K562 (cell line): ENCODE results near the gene ETFBKMT. TPM values are rescaled to one million over a fixed set of nuclear protein-coding genes. Genes with fewer than 3 reads are reported as not detected.
A peak's percentile ranks its signal among the peaks of the same experiment; 100 is the strongest.
"Not testable (repeated sequence)": the region's sequence is repeated elsewhere in the genome, so short reads cannot be mapped to it uniquely, and the experiment has no call there.

ENCODE experiments used
- ATAC-seq: fragments of 200-7000 bp; cut with Tn5 transposase; 3 replicates; pipeline ENCODE4 v1.9.1; 2020; ENCODE audit warnings: moderate library complexity
- BruUV-seq: library from RNA; stranded (reverse); fragments of 400-500 nt; replicated peaks from 2 replicates; lab custom pipeline; 2021; lab: Mats Ljungman, UMichigan
- CTCF ChIA-PET: fragments of 300-600 bp; formaldehyde crosslinking; extraction: SDS; loops from one replicate; lab custom pipeline; 2021; ENCODE audit warnings: low intra/inter-chr PET ratio; lab: Yijun Ruan, JAX
- POLR2A ChIA-PET: fragments of 300-600, 350-650 bp; sonication (Branson Sonifier 250); formaldehyde crosslinking; extraction: SDS; loops from one replicate; lab custom pipeline; 2021; ENCODE audit warnings: antibody characterized with exemption, inconsistent platforms; lab: Yijun Ruan, JAX
- DNase-seq, 4 experiments: peaks; one replicate each; pipeline versions ENCODE4 v3.0.0 to v3.0.0-alpha.2; 2011 to 2018; ENCODE audit warnings: low spot score in 3 of 4, mixed read lengths in 3 of 4; ENCODE audit errors: extremely low read depth in 1 of 4
- FAIRE-seq: peaks from 2 replicates; lab custom pipeline; 2011; peaks lifted over from hg19 to GRCh38; lab: Jason Lieb, UNC
- H2AFZ ChIP-seq: 2 replicates; pipeline ENCODE4 v1.6.0; 2011; ENCODE audit warnings: low read depth, low read length, control low read depth, inconsistent platforms
- H3K27ac ChIP-seq: fragments of 200-600 bp; 3 replicates; pipeline ENCODE4 v1.8.0; 2011; ENCODE audit warnings: low read depth, mild to moderate bottlenecking, control low read depth, inconsistent platforms, low read length, moderate library complexity, mixed read lengths; ENCODE audit errors: extremely low read depth
- H3K27me3 ChIP-seq, 2 experiments: fragments of 300-600 bp in 1 of 2; 2 replicates in 1 of 2; 3 replicates in 1 of 2; pipeline versions ENCODE4 v1.6.0 to v1.8.0; 2011; ENCODE audit warnings: inconsistent platforms in 2 of 2, low read length in 2 of 2, mild to moderate bottlenecking in 1 of 2, mixed read lengths in 1 of 2, moderate library complexity in 1 of 2; ENCODE audit not compliant: control insufficient read depth in 2 of 2, insufficient read depth in 2 of 2
- H3K36me3 ChIP-seq: fragments of 300-600 bp; 3 replicates; pipeline ENCODE4 v1.8.0; 2011; ENCODE audit warnings: mild to moderate bottlenecking, low read length, inconsistent platforms; ENCODE audit not compliant: control insufficient read depth, insufficient read depth
- H3K4me1 ChIP-seq, 2 experiments: fragments of 200-600 bp in 1 of 2; replicated peaks in 1 of 2; 2 replicates in 1 of 2; 3 replicates in 1 of 2; pipeline versions ENCODE4 v1.5.1 to v1.8.0; 2011; ENCODE audit warnings: inconsistent platforms in 2 of 2, low read length in 2 of 2, mild to moderate bottlenecking in 1 of 2, mixed read lengths in 1 of 2, moderate library complexity in 1 of 2; ENCODE audit not compliant: control insufficient read depth in 2 of 2, insufficient read depth in 2 of 2
- H3K4me2 ChIP-seq: 2 replicates; pipeline ENCODE4 v1.6.1; 2011; ENCODE audit warnings: low read length, control low read depth, inconsistent platforms, mixed read lengths; ENCODE audit not compliant: insufficient read depth
- H3K4me3 ChIP-seq: fragments of 200-600 bp; sonication (generic), shearing (Covaris generic); 2 replicates; pipeline ENCODE4 v1.5.1; 2016; ENCODE audit warnings: control low read depth, inconsistent platforms
- H3K79me2 ChIP-seq: fragments of 200-600 bp; 3 replicates; pipeline ENCODE4 v1.8.0; 2011; ENCODE audit warnings: low read length, inconsistent platforms; ENCODE audit not compliant: control insufficient read depth, insufficient read depth
- H3K9ac ChIP-seq, 2 experiments: 2 replicates each; pipeline versions ENCODE4 v1.6.0 to v1.6.1; 2011; ENCODE audit warnings: low read depth in 2 of 2, low read length in 2 of 2, control low read depth in 1 of 2, inconsistent platforms in 1 of 2, mild to moderate bottlenecking in 1 of 2, mixed read lengths in 1 of 2; ENCODE audit not compliant: insufficient read depth in 1 of 2
- H3K9me1 ChIP-seq: one replicate; pipeline ENCODE4 v1.6.0; 2011; ENCODE audit warnings: inconsistent platforms, mild to moderate bottlenecking, low read length, moderate library complexity; ENCODE audit not compliant: control insufficient read depth, insufficient read depth
- H3K9me3 ChIP-seq: replicated peaks from 2 replicates; pipeline ENCODE4 v1.5.1; 2011; ENCODE audit warnings: low read depth, low read length, inconsistent platforms; ENCODE audit not compliant: control insufficient read depth, insufficient read depth
- H4K20me1 ChIP-seq: replicated peaks from 2 replicates; pipeline ENCODE4 v1.6.1; 2011; ENCODE audit warnings: low read length, inconsistent platforms, mixed read lengths; ENCODE audit not compliant: control insufficient read depth, insufficient read depth
- ADNP ChIP-seq: fragments of 200-800 bp; sonication (Bioruptor generic); IDR thresholded peaks from 2 replicates; pipeline ENCODE4 v1.6.1; 2016; ENCODE audit warnings: missing genetic modification characterization, missing compliant biosample characterization
- ARNT ChIP-seq, 2 experiments: fragments of 450-650 bp; IDR thresholded peaks; 2 replicates each; pipeline ENCODE4 v1.6.1; 2016; ENCODE audit warnings: mild to moderate bottlenecking in 1 of 2
- BCOR ChIP-seq: fragments of 450-650 bp; IDR thresholded peaks from 2 replicates; pipeline ENCODE4 v1.6.1; 2016
- BRD9 ChIP-seq: fragments of 450-650 bp; IDR thresholded peaks from 2 replicates; pipeline ENCODE4 v1.6.1; 2018; ENCODE audit warnings: low read depth; ENCODE audit not compliant: partially characterized antibody
- CC2D1A ChIP-seq: fragments of 450-650 bp; IDR thresholded peaks from 2 replicates; pipeline ENCODE4 v1.6.1; 2017; ENCODE audit warnings: mild to moderate bottlenecking
- EP400 ChIP-seq: fragments of 450-650 bp; IDR thresholded peaks from 2 replicates; pipeline ENCODE4 v1.6.1; 2017; ENCODE audit warnings: antibody characterized with exemption, mild to moderate bottlenecking, moderate library complexity
- FOXK2 ChIP-seq, 2 experiments: fragments of 450-650 bp; IDR thresholded peaks in 1 of 2; conservative IDR thresholded peaks in 1 of 2; 2 replicates each; pipeline ENCODE4 v1.6.1; 2016; ENCODE audit warnings: low read depth in 2 of 2, mild to moderate bottlenecking in 1 of 2
- HDAC1 ChIP-seq, 2 experiments: fragments of 450-650 bp; IDR thresholded peaks; 2 replicates each; pipeline ENCODE4 v1.6.1; 2016 to 2017; ENCODE audit warnings: inconsistent platforms in 1 of 2, mild to moderate bottlenecking in 1 of 2, moderate library complexity in 1 of 2
- L3MBTL2 ChIP-seq: fragments of 450-650 bp; IDR thresholded peaks from 2 replicates; pipeline ENCODE4 v1.6.1; 2016; ENCODE audit warnings: mild to moderate bottlenecking, moderate library complexity
- LARP7 ChIP-seq: fragments of 450-650 bp; IDR thresholded peaks from 2 replicates; pipeline ENCODE4 v1.6.1; 2016
- LCOR ChIP-seq: sonication (generic); formaldehyde crosslinking; IDR thresholded peaks from 2 replicates; pipeline ENCODE4 v1.8.0; 2022; ENCODE audit warnings: mild to moderate bottlenecking, missing genetic modification reagents
- POLR2A ChIP-seq: fragments of 450-650 bp; conservative IDR thresholded peaks from 2 replicates; pipeline ENCODE4 v1.6.1; 2016
- SMARCA5 ChIP-seq: fragments of 450-650 bp; IDR thresholded peaks from 2 replicates; pipeline ENCODE4 v1.6.1; 2016
- SUPT5H ChIP-seq: fragments of 450-650 bp; IDR thresholded peaks from 2 replicates; pipeline ENCODE4 v1.6.1; 2016
- ZNF586 ChIP-seq: fragments of 450-650 bp; formaldehyde crosslinking; conservative IDR thresholded peaks from 2 replicates; pipeline ENCODE4 v1.4.0; 2020; ENCODE audit warnings: mild to moderate bottlenecking, moderate library complexity
- WGBS: fragments of 100-300 bp; shearing (Covaris generic); methylation state at CpG from one replicate; pipeline ENCODE4 v1.1.6; 2016; ENCODE audit warnings: low coverage, mixed read lengths; ENCODE audit not compliant: insufficient coverage; ENCODE audit errors: missing lambda C conversion rate; 5-methylcytosine and 5-hydroxymethylcytosine counted together
- in situ Hi-C: fragments of 300-500 bp; cut with MboI; formaldehyde crosslinking; loops from 4 replicates; pipeline ENCODE4 v1.15.0; 2018; ENCODE audit warnings: inconsistent platforms, mixed read lengths
- intact Hi-C: fragments of 100-400 bp; cut with micrococcal nuclease; formaldehyde crosslinking; loops from 2 replicates; pipeline ENCODE4 v1.14.2; 2022
- polyA plus RNA-seq, 8 experiments: library from polyadenylated mRNA; depleted of rRNA in 4 of 8; stranded (reverse) in 5 of 8; unstranded in 3 of 8; fragments of >200 nt; fragmentation: Nextera tagmentation in 2 of 8; fragmentation: Illumina TruSeq in 1 of 8; extraction: Ambion mirVana in 2 of 8; extraction: Trizol in 1 of 8; gene quantifications; 2 replicates each; pipeline versions ENCODE4 v1.2.1 to v1.2.3, GENCODE V29; 2011 to 2014; ENCODE audit warnings: inconsistent platforms in 1 of 8, missing spikeins in 1 of 8
- total RNA-seq, 7 experiments: library from RNA; depleted of rRNA in 6 of 7; stranded (reverse); fragments of >200 nt in 6 of 7; fragmentation: Illumina TruSeq in 2 of 7; extraction: Trizol in 2 of 7; gene quantifications; 2 replicates each; pipeline versions ENCODE4 v1.2.1 to v1.2.3, GENCODE V29; 2011 to 2021; ENCODE audit warnings: low replicate concordance in 1 of 7
- TF ChIP-seq, protein P1 (sequence below), 2 experiments: fragments of 450-650 bp in 1 of 2; sonication (generic) in 1 of 2; formaldehyde crosslinking in 1 of 2; IDR thresholded peaks in 1 of 2; conservative IDR thresholded peaks in 1 of 2; 2 replicates each; pipeline versions ENCODE4 v1.6.1 to v1.8.1; 2016 to 2023; ENCODE audit warnings: mild to moderate bottlenecking in 2 of 2, moderate library complexity in 2 of 2, inconsistent platforms in 1 of 2, missing genetic modification reagents in 1 of 2
- TF ChIP-seq, protein P2 (sequence below): fragments of 450-650 bp; IDR thresholded peaks from 2 replicates; pipeline ENCODE4 v1.6.1; 2016; ENCODE audit warnings: antibody characterized with exemption
- TF ChIP-seq, protein P3 (sequence below): fragments of 450-650 bp; IDR thresholded peaks from 2 replicates; pipeline ENCODE4 v1.6.1; 2016; ENCODE audit warnings: borderline replicate concordance

Gene ETFBKMT
- total and polyA plus RNA-seq, 9 of the 15 experiments (the other 6 are each of a cell fraction or from before 2014, with no cell fraction given) = 0.18 to 1.7 (median 0.96) TPM

DNA sequence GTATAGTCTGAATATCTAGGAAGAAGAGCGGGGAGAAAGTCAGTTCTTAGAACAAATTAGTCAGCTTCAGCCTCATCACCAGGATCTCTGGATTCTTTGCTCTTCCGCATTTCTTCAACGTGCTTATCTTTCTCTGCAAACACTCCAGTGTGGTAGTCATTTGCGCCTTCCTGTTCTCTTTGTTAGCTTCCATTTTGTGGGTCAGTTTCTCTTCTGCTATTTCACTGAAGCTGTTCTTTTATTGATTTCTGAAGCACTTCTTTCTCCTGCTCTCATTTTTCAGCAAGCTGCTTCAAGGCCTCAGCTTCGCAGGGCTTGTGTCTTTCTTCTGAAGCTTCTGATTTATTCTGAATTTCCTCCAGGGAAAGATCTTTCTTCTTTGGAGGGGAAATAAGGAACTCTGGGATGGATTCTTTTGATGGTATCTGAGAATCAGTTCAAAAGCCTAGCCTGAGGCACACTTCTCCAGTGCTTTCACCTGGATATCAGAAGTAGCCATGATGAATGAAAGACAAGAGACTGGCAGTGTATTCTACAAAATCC is 55.9 kb downstream of the ETFBKMT start (continued):
- TF ChIP-seq, protein P1, sequence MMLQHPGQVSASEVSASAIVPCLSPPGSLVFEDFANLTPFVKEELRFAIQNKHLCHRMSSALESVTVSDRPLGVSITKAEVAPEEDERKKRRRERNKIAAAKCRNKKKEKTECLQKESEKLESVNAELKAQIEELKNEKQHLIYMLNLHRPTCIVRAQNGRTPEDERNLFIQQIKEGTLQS (IDR thresholded peaks at IDR 0.05) = peak; percentile 76
- TF ChIP-seq, protein P1 (CRISPR knock-in tag; conservative IDR thresholded peaks at IDR 0.05) = no peak
- TF ChIP-seq ADNP (tag) (peak; percentile 38; the same call in 1 of the 2 replicates), ZNF586 (CRISPR knock-in tag) (no peak), LCOR (no peak)
- TF ChIP-seq, protein P2, sequence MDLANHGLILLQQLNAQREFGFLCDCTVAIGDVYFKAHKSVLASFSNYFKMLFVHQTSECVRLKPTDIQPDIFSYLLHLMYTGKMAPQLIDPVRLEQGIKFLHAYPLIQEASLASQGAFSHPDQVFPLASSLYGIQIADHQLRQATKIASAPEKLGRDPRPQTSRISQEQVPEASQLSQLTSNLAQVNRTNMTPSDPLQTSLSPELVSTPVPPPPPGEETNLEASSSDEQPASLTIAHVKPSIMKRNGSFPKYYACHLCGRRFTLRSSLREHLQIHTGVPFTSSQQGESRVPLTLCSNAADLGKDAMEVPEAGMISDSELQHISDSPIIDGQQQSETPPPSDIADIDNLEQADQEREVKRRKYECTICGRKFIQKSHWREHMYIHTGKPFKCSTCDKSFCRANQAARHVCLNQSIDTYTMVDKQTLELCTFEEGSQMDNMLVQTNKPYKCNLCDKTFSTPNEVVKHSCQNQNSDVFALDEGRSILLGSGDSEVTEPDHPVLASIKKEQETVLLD = no peak

DNA sequence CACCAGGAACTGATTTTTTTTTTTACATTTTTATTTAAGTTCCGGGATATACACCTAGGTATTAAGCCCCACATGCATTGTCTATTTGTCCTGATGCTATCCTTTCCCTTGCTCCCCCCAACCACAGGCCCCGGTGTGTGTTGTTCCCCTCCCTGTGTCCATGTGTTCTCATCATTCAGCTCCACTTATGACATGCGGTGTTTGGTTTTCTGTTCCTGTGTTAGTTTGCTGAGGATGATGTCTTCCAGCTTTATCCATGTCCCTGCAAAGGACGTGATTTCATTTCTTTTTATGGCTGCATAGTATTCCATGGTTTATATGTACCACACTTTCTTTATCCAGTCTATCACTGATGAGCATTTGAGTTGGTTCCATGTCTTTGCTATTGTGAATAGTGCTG is 57.5 kb downstream of the ETFBKMT start:
- CTCF ChIA-PET, H3K9me3 ChIP-seq, H3K27me3 ChIP-seq, in situ Hi-C loops, intact Hi-C loops, BruUV-seq, H4K20me1 ChIP-seq, H3K9me1 ChIP-seq, FAIRE-seq, H3K36me3 ChIP-seq: not testable (repeated sequence)
- Histone ChIP-seq H3K9ac (peak overlapping the region in 1 of 2 experiments; percentile 93; a peak in 2 of 4 replicates), H3K4me3 (peak overlapping the region; percentile 49), H3K27ac (peak overlapping the region; percentile 97), H2AFZ (0 out of 2 replicates have a peak overlapping the region, but pooled peaks have one; percentile 10), H3K79me2 (peaks cover 61% of the 10 kb centered on the region), H3K4me2 (peak overlapping the region; percentile 89), H3K4me1 (peaks cover 8 to 26% of the 10 kb centered on the region in 2 experiments; a peak in 4 of 5 replicates)
- peak; percentile 31 for ATAC-seq
- DNase-seq = peak in 1 of 4 experiments; percentile 50
- WGBS = 18% methylated on average over 4 of the region's 4 CpGs
- POLR2A ChIA-PET = interaction anchor here (0.8 to 6.4 kb wide), 2 partner anchors 10 to 242 kb away, joined by 3 to 85 read pairs; partner anchors contain the start of genes AMN1 and RESF1
- TF ChIP-seq CC2D1A = 0 out of 2 replicates have a peak, but pooled peaks have one; percentile 17
- peak; percentile 71; the same call in 1 of the 2 replicates for TF ChIP-seq LARP7
- TF ChIP-seq POLR2A = peak; percentile 30; the same call in 1 of the 2 replicates
- peak; percentile 25; the same call in 1 of the 2 replicates for TF ChIP-seq SUPT5H
- peak in 1 of 2 experiments; percentile 31; a peak in 1 of 4 replicates for TF ChIP-seq FOXK2 (conservative IDR thresholded peaks at IDR 0.05 in 1 of 2, IDR thresholded peaks at IDR 0.05 in 1 of 2; ENCODE audit: low read depth in 2 of 2)
- peak; percentile 39 to 71; a peak in 2 of 4 replicates for TF ChIP-seq ARNT (IDR thresholded peaks at IDR 0.05)
- TF ChIP-seq L3MBTL2 = peak; percentile 31; the same call in 1 of the 2 replicates
- TF ChIP-seq, protein P3, sequence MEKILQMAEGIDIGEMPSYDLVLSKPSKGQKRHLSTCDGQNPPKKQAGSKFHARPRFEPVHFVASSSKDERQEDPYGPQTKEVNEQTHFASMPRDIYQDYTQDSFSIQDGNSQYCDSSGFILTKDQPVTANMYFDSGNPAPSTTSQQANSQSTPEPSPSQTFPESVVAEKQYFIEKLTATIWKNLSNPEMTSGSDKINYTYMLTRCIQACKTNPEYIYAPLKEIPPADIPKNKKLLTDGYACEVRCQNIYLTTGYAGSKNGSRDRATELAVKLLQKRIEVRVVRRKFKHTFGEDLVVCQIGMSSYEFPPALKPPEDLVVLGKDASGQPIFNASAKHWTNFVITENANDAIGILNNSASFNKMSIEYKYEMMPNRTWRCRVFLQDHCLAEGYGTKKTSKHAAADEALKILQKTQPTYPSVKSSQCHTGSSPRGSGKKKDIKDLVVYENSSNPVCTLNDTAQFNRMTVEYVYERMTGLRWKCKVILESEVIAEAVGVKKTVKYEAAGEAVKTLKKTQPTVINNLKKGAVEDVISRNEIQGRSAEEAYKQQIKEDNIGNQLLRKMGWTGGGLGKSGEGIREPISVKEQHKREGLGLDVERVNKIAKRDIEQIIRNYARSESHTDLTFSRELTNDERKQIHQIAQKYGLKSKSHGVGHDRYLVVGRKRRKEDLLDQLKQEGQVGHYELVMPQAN = peak; percentile 67; the same call in 1 of the 2 replicates
- TF ChIP-seq BCOR = 0 out of 2 replicates have a peak, but pooled peaks have one; percentile 37
- TF ChIP-seq HDAC1 (IDR thresholded peaks at IDR 0.05) = peak in 1 of 2 experiments; percentile 64; a peak in 2 of 4 replicates
- TF ChIP-seq EP400 = peak; percentile 34; the same call in 1 of the 2 replicates
- peak; percentile 68; the same call in 1 of the 2 replicates for TF ChIP-seq SMARCA5
- TF ChIP-seq BRD9 = peak; percentile 69
